Pancreas (tissue), 10 donors: Measurements from ENCODE around the gene ISYNA1. TPM values are rescaled to one million over a fixed set of nuclear protein-coding genes. Genes with fewer than 3 reads are reported as not detected.

Source experiments
- ATAC-seq, 4 donors: fragments of 200-7000 bp; cut with Tn5 transposase; one replicate each; pipeline versions ENCODE4 v1.8.0 to v1.9.1; 2020; ENCODE audit warnings: mild to moderate bottlenecking in 4 of 4, moderate library complexity in 4 of 4
- DNase-seq, 6 donors: peaks; one replicate each; pipeline ENCODE4 v3.0.0-alpha.2; 2020
- FAIRE-seq: peaks from 2 replicates; lab custom pipeline; 2012; peaks lifted over from hg19 to GRCh38; lab: Jason Lieb, UNC
- H3K27ac ChIP-seq, 4 donors: fragments of 200-600 bp; sonication (generic); 1 replicate in 3 of 4; 2 replicates in 1 of 4; pipeline versions ENCODE4 v1.5.0 to v1.8.0; 2020
- H3K27me3 ChIP-seq, 4 donors: fragments of 200-600 bp; one replicate each; pipeline ENCODE4 v1.8.0; 2021
- H3K36me3 ChIP-seq, 3 donors: fragments of 200-600 bp; sonication (generic) in 1 of 3; one replicate each; pipeline versions ENCODE4 v1.5.0 to v1.8.0; 2020 to 2021
- H3K4me1 ChIP-seq, 3 donors: fragments of 200-600 bp; one replicate each; pipeline ENCODE4 v1.8.0; 2021
- H3K4me3 ChIP-seq, 4 donors: fragments of 200-600 bp; sonication (generic) in 2 of 4; one replicate each; pipeline versions ENCODE4 v1.5.0 to v1.8.0; 2020 to 2021
- H3K9me3 ChIP-seq, 4 donors: fragments of 200-600 bp; one replicate each; pipeline ENCODE4 v1.8.0; 2021
- WGBS, 2 donors: extraction: QIAGEN DNeasy Blood & Tissue Kit; methylation state at CpG; one replicate each; pipeline ENCODE4 v1.1.7; 2013; 5-methylcytosine and 5-hydroxymethylcytosine counted together
- intact Hi-C, 3 donors: fragments of 100-400 bp; cut with DNase I; formaldehyde crosslinking; loops; one replicate each; pipeline versions ENCODE4 v1.11.1 to v1.14.2; 2022
- polyA plus RNA-seq, 2 donors: library from polyadenylated mRNA; stranded (reverse); fragments of 200-250 nt; gene quantifications; one replicate each; pipeline ENCODE4 v1.2.3, GENCODE V29; 2013
- total RNA-seq, 6 donors: library from RNA; stranded (reverse); fragmentation: NEBNext Ultra II Directional in 4 of 6; extraction: Animal tissue kit (Norgen Biotek cat#: 25700) in 4 of 6; gene quantifications; one replicate each; pipeline versions ENCODE4 v1.2.1 to v1.2.4, GENCODE V29; 2021 to 2023
- TF ChIP-seq, protein P1 (sequence below), 4 donors: fragments of 200-600 bp; sonication (generic) in 3 of 4; IDR thresholded peaks; one replicate each; pipeline versions ENCODE4 v1.5.0 to v1.8.0; 2021; ENCODE audit warnings: antibody characterized with exemption in 4 of 4
- donor health status: healthy with polysubstance abuse.
- donor health status: DM: no; HTN: no; CAD: no; lungs with moderate emphysema.
- donor health status: DM: no; HTN: no; CAD: no.
- donor health status: control.
- donor health status: control.
- donor health status: Bipolar disorder and iron deficiency.
- donor health status: DM: yes; HTN: yes; CAD: no.
- donor health status: DM: no; HTN: no; CAD: no.
- donor health status: DM: no; HTN: no; CAD: no.
- donor health status: DM: yes; HTN: yes; CAD: no.

Gene ISYNA1
- total and polyA plus RNA-seq, 8 donors: 26.1 to 309 (median 48.2) TPM

DNA sequence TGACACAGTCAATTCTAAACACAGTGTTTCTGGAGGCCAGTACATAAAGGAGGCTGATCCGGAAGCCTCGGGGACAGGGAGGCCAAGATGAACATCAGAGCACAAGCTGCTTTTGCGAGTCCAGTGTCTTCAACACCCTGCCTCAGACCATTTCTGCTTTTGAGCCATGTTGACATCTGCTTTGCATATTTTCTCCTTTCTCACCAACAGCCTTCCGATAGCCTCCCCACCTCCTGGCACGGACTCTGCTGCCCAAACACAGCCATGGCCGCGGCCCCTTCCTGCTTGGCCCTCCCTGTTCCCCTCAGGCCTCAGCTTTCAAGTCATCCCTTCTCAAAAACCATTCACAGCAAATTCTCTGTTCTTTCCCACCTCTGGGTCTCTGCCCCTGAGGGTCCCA lies 44.1 kb downstream of the ISYNA1 start:
- DNase-seq (no peak), FAIRE-seq (no peak), ATAC-seq (peak in 1 of 4 donors; percentile 11)
- H3K27ac ChIP-seq: no peak overlapping the region
- H3K27me3 ChIP-seq: no peaks in the 10 kb centered on the region
- H3K4me1 ChIP-seq: peaks cover 0 to 1% (median 0%) of the 10 kb centered on the region in 3 donors
- 81 to 83% methylated on average over 7 of the region's 7 CpGs for WGBS, 2 donors
- H3K4me3 ChIP-seq: peak overlapping the region in 1 of 4 donors; percentile 28
- TF ChIP-seq, protein P1, sequence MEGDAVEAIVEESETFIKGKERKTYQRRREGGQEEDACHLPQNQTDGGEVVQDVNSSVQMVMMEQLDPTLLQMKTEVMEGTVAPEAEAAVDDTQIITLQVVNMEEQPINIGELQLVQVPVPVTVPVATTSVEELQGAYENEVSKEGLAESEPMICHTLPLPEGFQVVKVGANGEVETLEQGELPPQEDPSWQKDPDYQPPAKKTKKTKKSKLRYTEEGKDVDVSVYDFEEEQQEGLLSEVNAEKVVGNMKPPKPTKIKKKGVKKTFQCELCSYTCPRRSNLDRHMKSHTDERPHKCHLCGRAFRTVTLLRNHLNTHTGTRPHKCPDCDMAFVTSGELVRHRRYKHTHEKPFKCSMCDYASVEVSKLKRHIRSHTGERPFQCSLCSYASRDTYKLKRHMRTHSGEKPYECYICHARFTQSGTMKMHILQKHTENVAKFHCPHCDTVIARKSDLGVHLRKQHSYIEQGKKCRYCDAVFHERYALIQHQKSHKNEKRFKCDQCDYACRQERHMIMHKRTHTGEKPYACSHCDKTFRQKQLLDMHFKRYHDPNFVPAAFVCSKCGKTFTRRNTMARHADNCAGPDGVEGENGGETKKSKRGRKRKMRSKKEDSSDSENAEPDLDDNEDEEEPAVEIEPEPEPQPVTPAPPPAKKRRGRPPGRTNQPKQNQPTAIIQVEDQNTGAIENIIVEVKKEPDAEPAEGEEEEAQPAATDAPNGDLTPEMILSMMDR (IDR thresholded peaks at IDR 0.05): no peak
- peaks cover 0 to 8% (median 0%) of the 10 kb centered on the region in 3 donors for H3K36me3 ChIP-seq
- intact Hi-C loops: loop anchor here in 1 of 3 donors (5.0 kb wide), 1 partner anchor 47 kb away; no protein-coding TSS in a partner anchor
- no peaks in the 10 kb centered on the region for H3K9me3 ChIP-seq

GRCh38 chr19:18392926-18393325 lies 45.0 kb downstream of the ISYNA1 start:
- no peak overlapping the region for H3K4me3 ChIP-seq
- H3K9me3 ChIP-seq: no peaks in the 10 kb centered on the region
- DNase-seq: no peak
- no peak for FAIRE-seq
- H3K27ac ChIP-seq: peak overlapping the region in 2 of 4 donors; percentile 3
- TF ChIP-seq, protein P1 (IDR thresholded peaks at IDR 0.05): no peak
- no peaks in the 10 kb centered on the region for H3K4me1 ChIP-seq
- ATAC-seq: no peak
- 79 to 82% methylated on average over 5 of the region's 5 CpGs for WGBS, 2 donors
- H3K36me3 ChIP-seq: peaks cover 0 to 17% (median 0%) of the 10 kb centered on the region in 3 donors
- H3K27me3 ChIP-seq: no peaks in the 10 kb centered on the region
- intact Hi-C loops: loop anchor here in 1 of 3 donors (5.0 kb wide), 1 partner anchor 46 kb away; no protein-coding TSS in a partner anchor

- Histone ChIP-seq H3K36me3 (peaks cover 0 to 18% (median 0%) of the 10 kb centered on the region in 3 donors), H3K4me3 (no peak overlapping the region), H3K9me3 (no peaks in the 10 kb centered on the region), H3K27me3 (no peaks in the 10 kb centered on the region), H3K4me1 (no peaks in the 10 kb centered on the region), H3K27ac (peak overlapping the region in 2 of 4 donors; percentile 3)
- TF ChIP-seq, protein P1 (IDR thresholded peaks at IDR 0.05): no peak
- WGBS, 2 donors: 52 to 56% methylated on average over 11 of the region's 11 CpGs
- DNase-seq: no peak
- peak in 2 of 4 donors; percentile 4 to 43 for ATAC-seq
- FAIRE-seq: no peak
- intact Hi-C loops: loop anchor here in 1 of 3 donors (5.0 kb wide), 1 partner anchor 45 kb away; no protein-coding TSS in a partner anchor
Observed at GRCh38 chr19:18392417-18392816, 45.5 kb downstream of the ISYNA1 start.

- Histone ChIP-seq H3K27ac (no peak overlapping the region), H3K36me3 (peaks cover 0 to 18% (median 0%) of the 10 kb centered on the region in 3 donors), H3K9me3 (no peaks in the 10 kb centered on the region), H3K4me3 (no peak overlapping the region), H3K27me3 (no peaks in the 10 kb centered on the region), H3K4me1 (no peaks in the 10 kb centered on the region)
- WGBS, 2 donors: 75 to 80% methylated on average over 9 of the region's 9 CpGs
- FAIRE-seq (no peak), ATAC-seq (no peak), DNase-seq (no peak)
- TF ChIP-seq, protein P1 (IDR thresholded peaks at IDR 0.05): no peak
- intact Hi-C loops: loop anchor here in 1 of 3 donors (5.0 kb wide), 1 partner anchor 44 kb away; no protein-coding TSS in a partner anchor
Observed at GRCh38 chr19:18391509-18392075, 46.3 kb downstream of the ISYNA1 start.
